ENCODE results near the gene AGBL5.
A peak's percentile ranks its signal among the peaks of the same experiment; 100 is the strongest.
"Not testable (repeated sequence)": the region's sequence is repeated elsewhere in the genome, so short reads cannot be mapped to it uniquely, and the experiment has no call there.

AGBL5 gene

GRCh38 chr2:27117995-27118524 lies 66.6 kb downstream of the AGBL5 start:
- peak overlapping the region; percentile 42 for H3K4me3 ChIP-seq (ENCODE audit: low read depth, low read length)
- DNase-seq (ENCODE audit: low read depth) = no peak
- TF ChIP-seq CTCF (IDR thresholded peaks at IDR 0.05; ENCODE audit: insufficient read depth, low read depth, low read length, missing control alignments) = no peak

GRCh38 chr2:27118525-27119329 lies 67.3 kb downstream of the AGBL5 start, which contains the start of gene CGREF1:
CGREF1 (minus strand) TSS chr2:27119128; CDS start chr2:27104366, 14,762 bp downstream.
- peak within 1 kb of the TSS; percentile 44 for H3K4me3 ChIP-seq (ENCODE audit: low read depth, low read length)
- DNase-seq (ENCODE audit: low read depth) = peak; percentile 34
- no peak for TF ChIP-seq CTCF (IDR thresholded peaks at IDR 0.05; ENCODE audit: insufficient read depth, low read depth, low read length, missing control alignments)

DNA sequence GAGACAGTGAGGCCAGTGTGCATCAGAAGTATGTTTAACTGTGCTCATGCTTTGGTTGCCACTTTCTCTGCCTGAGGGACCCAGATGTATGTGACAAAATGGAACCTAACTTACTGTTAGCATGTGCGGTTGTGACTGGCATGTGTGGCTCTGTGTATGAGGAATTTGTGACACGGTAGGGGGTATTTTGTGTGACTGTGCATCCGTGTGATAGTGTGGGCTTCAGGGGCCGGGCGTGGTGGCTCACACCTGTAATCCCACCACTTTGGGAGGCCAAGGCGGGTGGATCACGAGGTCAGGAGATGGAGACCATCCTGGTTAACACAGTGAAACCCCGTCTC lies 67.8 kb downstream of the AGBL5 start:
- not testable (repeated sequence) for DNase-seq (ENCODE audit: low read depth)
- peak overlapping the region; percentile 44 for H3K4me3 ChIP-seq (ENCODE audit: low read depth, low read length)

Measured in GM12865 (cell line).